ENCODE data around the gene PHYHIPL.

The PHYHIPL gene

DNA sequence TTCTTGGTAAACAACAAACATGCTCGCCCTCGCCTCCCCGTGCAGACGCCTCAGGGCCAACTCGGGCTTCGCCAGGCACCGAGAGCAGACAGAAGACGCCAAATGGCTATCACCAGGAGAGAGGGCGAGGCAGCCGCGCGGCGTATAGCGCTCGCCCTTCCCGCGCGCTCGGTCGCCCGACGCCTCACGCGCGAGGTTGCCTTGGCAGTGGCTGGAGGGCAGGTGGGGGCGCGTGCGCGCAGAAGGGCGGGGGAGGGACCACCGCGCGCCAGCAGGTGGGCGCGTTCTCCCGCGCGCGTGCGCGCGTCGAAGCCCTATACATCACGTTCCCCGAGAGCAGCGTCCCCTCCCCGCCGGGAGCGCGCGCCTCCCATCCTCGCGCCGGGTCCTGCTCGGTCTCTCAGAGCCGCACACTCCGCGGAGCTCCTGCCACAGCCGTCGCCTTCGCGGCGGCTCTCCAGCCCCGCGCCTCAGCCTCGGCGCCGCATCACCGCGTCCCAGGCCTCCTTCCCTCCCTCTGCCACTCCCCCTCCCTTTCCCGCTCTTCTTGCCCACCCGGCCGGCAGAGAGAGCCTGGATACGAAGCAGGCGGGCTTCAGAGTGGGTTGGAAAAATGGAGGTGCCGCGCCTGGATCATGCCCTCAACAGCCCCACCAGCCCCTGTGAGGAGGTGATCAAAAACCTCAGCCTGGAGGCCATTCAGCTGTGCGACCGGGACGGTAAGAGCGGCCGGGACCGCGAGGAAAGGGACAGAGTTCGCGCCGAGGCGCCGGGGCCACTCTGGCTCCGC is at the start of gene PHYHIPL:
Gene PHYHIPL (plus strand): TSS at position 403 of the 790 bp plus-strand sequence. CDS start 211 bp downstream, at position 614.
- no peak for DNase-seq (ENCODE audit: low read depth in 2 of 2, low spot score in 1 of 2)

DNA sequence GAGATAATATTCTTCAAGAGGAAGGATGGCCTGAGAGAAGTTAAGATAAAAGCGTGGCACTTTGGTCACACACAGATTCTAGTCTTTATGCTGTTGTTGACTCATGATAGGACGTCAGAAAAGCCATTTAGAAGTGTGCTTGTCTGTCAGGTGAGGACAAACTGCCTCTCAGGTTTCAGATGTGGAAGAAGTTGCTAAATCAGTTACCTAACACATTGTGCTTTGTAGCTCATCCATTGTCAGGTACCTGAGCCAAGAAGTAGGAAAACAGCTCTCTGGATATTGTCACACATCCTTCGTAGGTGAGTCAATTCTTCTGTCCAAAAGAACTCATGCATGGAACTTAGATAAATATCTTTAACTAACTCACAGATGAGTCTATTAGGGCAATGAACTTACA is 49.5 kb upstream of the PHYHIPL start:
- no peak for DNase-seq (ENCODE audit: low read depth in 2 of 2, low spot score in 1 of 2)

DNA sequence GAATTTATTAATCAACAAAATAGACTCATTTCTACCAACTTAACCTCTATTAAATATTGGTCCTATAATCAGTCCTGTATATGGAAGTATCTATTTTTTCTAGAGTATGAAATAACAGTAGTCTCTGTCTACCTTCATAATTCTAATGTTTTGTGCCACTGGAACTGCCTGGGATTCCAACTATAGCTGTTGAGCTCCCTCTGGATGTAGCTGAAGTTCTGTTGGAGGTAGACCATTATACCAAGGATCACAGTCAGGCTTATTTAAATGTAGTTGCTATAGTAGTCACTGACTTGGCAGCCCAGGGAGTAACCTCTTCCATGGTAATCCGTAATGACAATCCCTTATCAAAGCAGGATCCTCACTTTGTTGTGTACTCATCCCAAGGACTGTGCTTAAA is 48.5 kb upstream of the PHYHIPL start:
- no peak for DNase-seq (ENCODE audit: low read depth in 2 of 2, low spot score in 1 of 2)

DNA sequence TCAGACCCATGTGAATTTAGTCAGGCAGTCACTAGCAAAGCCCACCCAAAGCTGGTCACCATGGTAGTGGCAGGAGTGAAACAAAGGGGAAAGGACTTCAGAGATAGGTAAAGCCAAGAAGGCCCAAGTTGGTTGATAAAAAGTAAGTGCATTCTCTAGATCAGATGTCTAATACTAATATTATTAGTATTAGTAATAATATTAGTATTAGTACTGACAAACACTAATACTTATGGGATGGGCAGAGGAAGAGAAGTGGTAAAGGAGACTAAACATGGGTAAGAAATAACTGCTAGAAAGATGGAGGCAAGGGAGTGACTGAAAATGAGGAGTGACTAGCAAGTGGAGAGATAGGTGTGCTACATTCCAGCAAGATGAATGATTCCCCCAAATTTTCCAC is 46.6 kb upstream of the PHYHIPL start:
- DNase-seq (ENCODE audit: low read depth in 2 of 2, low spot score in 1 of 2): no peak

DNA sequence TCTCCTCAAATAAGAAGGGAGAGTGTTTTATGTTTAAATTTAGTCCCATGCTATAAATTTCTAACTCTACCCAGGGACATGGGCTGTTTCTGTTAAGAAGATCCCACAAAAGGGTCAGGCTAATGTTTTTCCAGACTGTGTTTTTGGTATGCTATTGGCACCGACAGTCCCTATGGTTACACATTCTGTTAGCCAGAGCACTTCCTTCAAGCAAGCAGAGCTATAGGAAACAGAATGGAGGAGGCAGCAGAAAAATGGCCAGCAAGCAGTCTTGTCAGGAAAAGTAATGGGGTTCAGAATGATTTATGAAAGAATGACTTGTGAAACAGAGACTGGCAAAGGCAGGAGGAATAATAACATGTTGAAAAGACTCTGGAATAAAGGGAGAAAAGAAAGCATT is 44.8 kb upstream of the PHYHIPL start:
- DNase-seq (ENCODE audit: low read depth in 2 of 2, low spot score in 1 of 2): no peak

- DNase-seq (ENCODE audit: low read depth in 2 of 2, low spot score in 1 of 2): no peak
These were observed 42.4 kb upstream of the PHYHIPL start for GRCh38 chr10:59133841-59134593.

DNA sequence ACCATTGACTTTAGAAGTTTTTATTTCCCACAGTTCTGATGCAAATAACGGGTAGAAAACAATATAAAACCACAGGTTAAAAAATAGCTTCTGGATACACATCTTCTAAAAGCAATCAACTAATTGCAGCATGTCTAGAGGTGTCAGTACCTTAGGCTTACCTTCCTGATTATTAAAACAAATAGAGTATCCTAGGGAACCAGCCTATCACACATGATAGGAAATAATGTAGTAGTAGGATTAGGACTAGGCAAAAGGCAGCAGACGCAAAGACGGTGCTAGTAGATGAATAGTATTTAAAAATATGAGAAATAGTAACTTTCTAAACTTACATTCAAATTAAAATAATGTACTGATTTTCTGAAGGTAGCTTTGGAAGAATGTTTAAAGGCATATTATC is 41.7 kb upstream of the PHYHIPL start:
- DNase-seq (ENCODE audit: low read depth in 2 of 2, low spot score in 1 of 2): no peak

DNA sequence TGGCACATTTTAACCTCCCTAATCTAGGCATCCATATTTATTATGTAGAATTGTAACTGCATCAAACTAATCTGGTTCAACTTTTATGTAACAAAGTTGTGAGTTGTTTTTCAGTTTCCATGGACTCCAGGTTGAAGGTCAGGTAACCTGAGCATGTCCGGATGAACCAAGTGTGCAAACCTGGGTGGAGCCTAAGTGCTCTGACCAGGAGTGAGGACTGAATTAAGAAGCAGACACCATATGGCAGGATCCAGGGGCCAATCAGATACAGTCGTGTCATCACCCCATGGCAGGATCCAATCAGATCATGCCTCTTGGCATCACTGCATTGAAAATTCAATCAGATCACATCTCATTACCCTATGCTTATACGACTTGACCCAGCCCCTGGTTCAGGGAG is 41.2 kb upstream of the PHYHIPL start:
- DNase-seq (ENCODE audit: low read depth in 2 of 2, low spot score in 1 of 2): no peak

DNA sequence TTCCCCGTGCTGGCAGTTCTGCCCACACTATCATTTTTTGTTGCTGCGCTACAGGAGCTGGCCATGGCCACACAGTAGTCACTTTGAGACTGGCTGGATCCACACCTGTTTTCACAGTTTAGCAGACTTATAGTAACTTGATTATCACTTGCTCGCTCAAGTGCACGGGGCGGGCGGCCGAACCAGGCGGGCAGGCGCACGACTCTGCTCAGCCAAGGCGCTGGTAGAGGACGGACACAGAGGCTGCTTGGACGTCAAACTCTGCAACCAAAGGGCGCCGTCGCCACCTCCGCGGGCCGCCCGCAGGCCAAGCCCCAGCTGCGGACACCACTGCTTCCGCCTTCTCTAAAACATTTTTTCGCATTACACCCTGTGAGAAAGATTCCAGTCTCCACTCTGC is 38.4 kb upstream of the PHYHIPL start:
- no peak for DNase-seq (ENCODE audit: low read depth in 2 of 2, low spot score in 1 of 2)

DNA sequence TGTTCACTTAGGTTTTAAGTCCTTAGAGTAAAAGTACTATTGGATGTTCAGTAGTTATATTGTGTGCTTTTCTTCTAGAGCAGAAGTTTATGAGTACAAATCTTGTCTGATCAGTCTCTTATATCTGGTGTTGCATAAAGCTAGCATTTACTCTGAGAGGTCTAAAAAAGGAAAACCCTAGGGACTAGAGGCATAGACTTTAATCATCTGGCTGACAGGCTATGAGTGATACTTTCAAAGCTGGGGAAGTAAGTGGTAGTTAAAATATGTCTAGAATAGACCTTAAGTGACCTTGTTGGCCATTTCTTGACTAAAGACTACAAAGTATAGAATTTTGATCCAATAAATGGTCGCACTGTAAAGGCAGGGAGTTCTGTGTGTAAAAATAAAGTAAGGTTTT is 32.9 kb upstream of the PHYHIPL start:
- no peak for DNase-seq (ENCODE audit: low read depth in 2 of 2, low spot score in 1 of 2)

- no peak for DNase-seq (ENCODE audit: low read depth in 2 of 2, low spot score in 1 of 2)
These were observed 27.7 kb upstream of the PHYHIPL start for GRCh38 chr10:59148701-59149100.

- no peak for DNase-seq (ENCODE audit: low read depth in 2 of 2, low spot score in 1 of 2)
These were observed 20.9 kb upstream of the PHYHIPL start for GRCh38 chr10:59155556-59155955.

DNA sequence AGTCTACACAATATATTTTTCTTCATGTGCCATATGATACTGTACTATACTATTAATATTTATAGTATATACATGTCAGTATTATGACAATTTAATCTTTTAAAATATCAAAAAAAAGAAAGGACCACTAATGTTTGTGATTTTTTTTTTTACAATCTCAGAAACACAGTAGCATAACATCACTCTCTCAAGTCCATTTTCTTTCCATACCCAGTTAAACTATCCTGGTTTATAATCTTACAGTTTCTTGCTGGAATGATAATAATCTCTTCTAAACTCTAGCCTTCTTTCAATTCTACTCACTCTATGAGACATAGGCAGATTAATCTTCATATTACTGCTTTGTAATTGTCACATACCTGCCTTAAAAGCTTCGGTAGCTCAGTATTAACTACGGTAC is 8.9 kb upstream of the PHYHIPL start:
- no peak for DNase-seq (ENCODE audit: low read depth in 2 of 2, low spot score in 1 of 2)

DNA sequence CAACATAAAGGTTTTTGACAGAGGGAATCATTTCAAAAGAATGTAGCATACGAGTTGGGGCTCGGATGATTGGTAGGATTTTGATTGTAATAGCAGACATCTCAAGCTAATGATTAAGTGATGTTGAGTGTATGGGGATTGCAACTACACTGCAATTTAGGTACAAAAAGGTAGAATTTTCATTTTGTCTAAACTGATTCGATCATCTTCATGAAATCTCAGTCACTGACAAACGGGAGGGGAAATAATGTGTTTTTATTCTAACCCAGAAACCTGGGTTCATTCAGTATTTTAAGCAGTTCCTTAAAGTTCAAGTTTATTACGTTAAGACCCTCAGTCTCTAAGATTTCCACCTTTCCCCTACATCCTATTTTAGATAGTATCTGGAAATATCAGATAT is 3.9 kb upstream of the PHYHIPL start:
- DNase-seq (ENCODE audit: low read depth in 2 of 2, low spot score in 1 of 2): no peak

DNA sequence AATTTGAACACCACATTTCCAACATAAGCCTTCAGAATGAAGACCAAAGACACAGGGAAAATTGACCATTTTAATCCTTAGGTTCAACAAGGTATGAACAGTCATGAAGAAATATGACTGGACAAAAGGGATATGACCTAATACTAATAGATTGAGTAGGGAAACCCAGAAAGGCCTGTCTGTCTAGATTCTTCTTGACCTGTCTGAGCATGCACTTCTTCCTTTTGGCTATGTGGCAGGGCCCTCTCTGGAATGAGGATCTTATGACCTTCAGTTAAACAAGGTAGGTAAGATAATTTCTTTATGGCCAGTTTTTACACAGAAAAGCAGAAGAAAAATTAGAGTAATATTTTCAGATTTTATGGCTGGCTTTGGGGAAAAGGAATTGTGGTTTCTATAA is 3.0 kb upstream of the PHYHIPL start:
- DNase-seq (ENCODE audit: low read depth in 2 of 2, low spot score in 1 of 2): no peak

- DNase-seq (ENCODE audit: low read depth in 2 of 2, low spot score in 1 of 2): no peak
These were observed 754 bp upstream of the PHYHIPL start for GRCh38 chr10:59175538-59176240.

GRCh38 chr10:59177031-59177797 is 771 bp downstream of the PHYHIPL start:
- no peak for DNase-seq (ENCODE audit: low read depth in 2 of 2, low spot score in 1 of 2)

DNA sequence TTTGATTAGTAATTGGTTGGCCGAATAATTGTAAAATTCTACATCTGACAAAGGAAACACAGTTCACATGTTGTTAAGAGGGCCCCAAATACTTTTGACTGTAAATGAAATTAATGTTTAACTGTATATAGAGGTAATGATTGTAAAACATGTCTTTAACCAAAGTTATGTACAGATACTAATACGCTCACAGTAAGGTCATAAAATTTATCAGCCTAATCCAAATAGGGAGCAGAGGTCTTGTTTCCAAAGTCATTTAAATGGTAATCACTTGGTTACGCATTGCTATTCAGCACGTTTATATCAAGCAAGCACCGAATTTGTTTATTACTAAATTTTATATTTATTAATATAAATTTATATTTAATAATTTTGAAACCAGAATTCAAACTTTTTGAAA is 1.4 kb downstream of the PHYHIPL start:
- DNase-seq (ENCODE audit: low read depth in 2 of 2, low spot score in 1 of 2): no peak

GRCh38 chr10:59179068-59179467 is 2.6 kb downstream of the PHYHIPL start:
- no peak for DNase-seq (ENCODE audit: low read depth in 2 of 2, low spot score in 1 of 2)

DNA sequence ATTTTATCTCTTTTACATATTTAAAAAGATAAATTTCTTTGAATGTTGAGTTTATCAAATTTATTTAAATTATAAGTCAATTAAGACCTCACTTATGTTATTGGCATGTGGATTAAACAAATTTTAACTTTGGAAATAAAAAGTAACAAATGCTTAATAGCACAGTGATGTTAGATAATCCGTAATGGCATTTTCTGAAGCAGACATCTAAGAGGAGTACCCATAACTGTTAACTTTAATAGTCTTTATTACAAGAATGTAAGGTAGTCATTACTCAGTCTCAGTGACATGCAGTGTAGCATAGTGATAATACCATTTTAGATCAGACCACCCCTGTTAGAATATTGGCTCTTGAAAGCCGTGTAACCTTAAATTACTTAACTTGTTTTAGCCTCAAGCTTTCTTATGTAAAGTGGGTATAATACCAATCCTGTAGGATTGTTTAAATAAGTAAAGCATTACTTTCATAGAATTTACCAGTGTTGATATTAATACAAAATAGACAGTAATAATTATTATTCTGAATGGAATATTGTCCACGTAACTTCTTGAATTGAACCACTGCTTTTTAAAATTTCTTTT is 4.3 kb downstream of the PHYHIPL start:
- no peak for DNase-seq (ENCODE audit: low read depth in 2 of 2, low spot score in 1 of 2)

GRCh38 chr10:59181668-59182067 is 5.2 kb downstream of the PHYHIPL start:
- no peak for DNase-seq (ENCODE audit: low read depth in 2 of 2, low spot score in 1 of 2)
